K562 (cell line): ENCODE measurements around the gene CCDC85C. TPM values are rescaled to one million over a fixed set of nuclear protein-coding genes. Genes with fewer than 3 reads are reported as not detected.

ENCODE experiments used
- ATAC-seq: fragments of 200-7000 bp; cut with Tn5 transposase; 3 replicates; pipeline ENCODE4 v1.9.1; 2020; ENCODE audit warnings: moderate library complexity
- BruUV-seq: library from RNA; stranded (reverse); fragments of 400-500 nt; replicated peaks from 2 replicates; lab custom pipeline; 2021; lab: Mats Ljungman, UMichigan
- CTCF ChIA-PET: fragments of 300-600 bp; formaldehyde crosslinking; extraction: SDS; loops from one replicate; lab custom pipeline; 2021; ENCODE audit warnings: low intra/inter-chr PET ratio; lab: Yijun Ruan, JAX
- POLR2A ChIA-PET: fragments of 300-600, 350-650 bp; sonication (Branson Sonifier 250); formaldehyde crosslinking; extraction: SDS; loops from one replicate; lab custom pipeline; 2021; ENCODE audit warnings: antibody characterized with exemption, inconsistent platforms; lab: Yijun Ruan, JAX
- DNase-seq, 4 experiments: peaks; one replicate each; pipeline versions ENCODE4 v3.0.0 to v3.0.0-alpha.2; 2011 to 2018; ENCODE audit warnings: low spot score in 3 of 4, mixed read lengths in 3 of 4; ENCODE audit errors: extremely low read depth in 1 of 4
- FAIRE-seq: peaks from 2 replicates; lab custom pipeline; 2011; peaks lifted over from hg19 to GRCh38; lab: Jason Lieb, UNC
- H2AFZ ChIP-seq: 2 replicates; pipeline ENCODE4 v1.6.0; 2011; ENCODE audit warnings: low read depth, low read length, control low read depth, inconsistent platforms
- H3K27ac ChIP-seq: fragments of 200-600 bp; 3 replicates; pipeline ENCODE4 v1.8.0; 2011; ENCODE audit warnings: low read depth, mild to moderate bottlenecking, control low read depth, inconsistent platforms, low read length, moderate library complexity, mixed read lengths; ENCODE audit errors: extremely low read depth
- H3K27me3 ChIP-seq, 2 experiments: fragments of 300-600 bp in 1 of 2; 2 replicates in 1 of 2; 3 replicates in 1 of 2; pipeline versions ENCODE4 v1.6.0 to v1.8.0; 2011; ENCODE audit warnings: inconsistent platforms in 2 of 2, low read length in 2 of 2, mild to moderate bottlenecking in 1 of 2, mixed read lengths in 1 of 2, moderate library complexity in 1 of 2; ENCODE audit not compliant: control insufficient read depth in 2 of 2, insufficient read depth in 2 of 2
- H3K36me3 ChIP-seq: fragments of 300-600 bp; 3 replicates; pipeline ENCODE4 v1.8.0; 2011; ENCODE audit warnings: mild to moderate bottlenecking, low read length, inconsistent platforms; ENCODE audit not compliant: control insufficient read depth, insufficient read depth
- H3K4me1 ChIP-seq, 2 experiments: fragments of 200-600 bp in 1 of 2; replicated peaks in 1 of 2; 2 replicates in 1 of 2; 3 replicates in 1 of 2; pipeline versions ENCODE4 v1.5.1 to v1.8.0; 2011; ENCODE audit warnings: inconsistent platforms in 2 of 2, low read length in 2 of 2, mild to moderate bottlenecking in 1 of 2, mixed read lengths in 1 of 2, moderate library complexity in 1 of 2; ENCODE audit not compliant: control insufficient read depth in 2 of 2, insufficient read depth in 2 of 2
- H3K4me2 ChIP-seq: 2 replicates; pipeline ENCODE4 v1.6.1; 2011; ENCODE audit warnings: low read length, control low read depth, inconsistent platforms, mixed read lengths; ENCODE audit not compliant: insufficient read depth
- H3K4me3 ChIP-seq: fragments of 200-600 bp; sonication (generic), shearing (Covaris generic); 2 replicates; pipeline ENCODE4 v1.5.1; 2016; ENCODE audit warnings: control low read depth, inconsistent platforms
- H3K79me2 ChIP-seq: fragments of 200-600 bp; 3 replicates; pipeline ENCODE4 v1.8.0; 2011; ENCODE audit warnings: low read length, inconsistent platforms; ENCODE audit not compliant: control insufficient read depth, insufficient read depth
- H3K9ac ChIP-seq, 2 experiments: 2 replicates each; pipeline versions ENCODE4 v1.6.0 to v1.6.1; 2011; ENCODE audit warnings: low read depth in 2 of 2, low read length in 2 of 2, control low read depth in 1 of 2, inconsistent platforms in 1 of 2, mild to moderate bottlenecking in 1 of 2, mixed read lengths in 1 of 2; ENCODE audit not compliant: insufficient read depth in 1 of 2
- H3K9me1 ChIP-seq: one replicate; pipeline ENCODE4 v1.6.0; 2011; ENCODE audit warnings: inconsistent platforms, mild to moderate bottlenecking, low read length, moderate library complexity; ENCODE audit not compliant: control insufficient read depth, insufficient read depth
- H3K9me3 ChIP-seq: replicated peaks from 2 replicates; pipeline ENCODE4 v1.5.1; 2011; ENCODE audit warnings: low read depth, low read length, inconsistent platforms; ENCODE audit not compliant: control insufficient read depth, insufficient read depth
- H4K20me1 ChIP-seq: replicated peaks from 2 replicates; pipeline ENCODE4 v1.6.1; 2011; ENCODE audit warnings: low read length, inconsistent platforms, mixed read lengths; ENCODE audit not compliant: control insufficient read depth, insufficient read depth
- ETS1 ChIP-seq: conservative IDR thresholded peaks from 2 replicates; pipeline ENCODE4 v1.6.1; 2011; ENCODE audit warnings: low read depth, mild to moderate bottlenecking, low read length; ENCODE audit not compliant: control insufficient read depth
- POLR2H ChIP-seq: IDR thresholded peaks from 2 replicates; pipeline ENCODE4 v1.6.1; 2016; ENCODE audit warnings: missing genetic modification characterization, low read depth, mild to moderate bottlenecking, control low read depth, missing compliant biosample characterization, moderate library complexity
- TFE3 ChIP-seq: fragments of 450-650 bp; formaldehyde crosslinking; IDR thresholded peaks from 2 replicates; pipeline ENCODE4 v1.4.0; 2020; ENCODE audit warnings: mild to moderate bottlenecking, mixed read lengths
- YBX1 ChIP-seq: fragments of 450-650 bp; IDR thresholded peaks from 2 replicates; pipeline ENCODE4 v1.7.1; 2016; ENCODE audit warnings: mild to moderate bottlenecking
- WGBS: fragments of 100-300 bp; shearing (Covaris generic); methylation state at CpG from one replicate; pipeline ENCODE4 v1.1.6; 2016; ENCODE audit warnings: low coverage, mixed read lengths; ENCODE audit not compliant: insufficient coverage; ENCODE audit errors: missing lambda C conversion rate; 5-methylcytosine and 5-hydroxymethylcytosine counted together
- in situ Hi-C: fragments of 300-500 bp; cut with MboI; formaldehyde crosslinking; loops from 4 replicates; pipeline ENCODE4 v1.15.0; 2018; ENCODE audit warnings: inconsistent platforms, mixed read lengths
- intact Hi-C: fragments of 100-400 bp; cut with micrococcal nuclease; formaldehyde crosslinking; loops from 2 replicates; pipeline ENCODE4 v1.14.2; 2022
- polyA plus RNA-seq, 8 experiments: library from polyadenylated mRNA; depleted of rRNA in 4 of 8; stranded (reverse) in 5 of 8; unstranded in 3 of 8; fragments of >200 nt; fragmentation: Nextera tagmentation in 2 of 8; fragmentation: Illumina TruSeq in 1 of 8; extraction: Ambion mirVana in 2 of 8; extraction: Trizol in 1 of 8; gene quantifications; 2 replicates each; pipeline versions ENCODE4 v1.2.1 to v1.2.3, GENCODE V29; 2011 to 2014; ENCODE audit warnings: inconsistent platforms in 1 of 8, missing spikeins in 1 of 8
- total RNA-seq, 7 experiments: library from RNA; depleted of rRNA in 6 of 7; stranded (reverse); fragments of >200 nt in 6 of 7; fragmentation: Illumina TruSeq in 2 of 7; extraction: Trizol in 2 of 7; gene quantifications; 2 replicates each; pipeline versions ENCODE4 v1.2.1 to v1.2.3, GENCODE V29; 2011 to 2021; ENCODE audit warnings: low replicate concordance in 1 of 7

Gene CCDC85C
- total and polyA plus RNA-seq, 9 of the 15 experiments (the other 6 are each of a cell fraction or from before 2014, with no cell fraction given), result 0.18 to 22.0 (median 6.3) TPM

- in situ Hi-C loops (no loop called here), intact Hi-C loops (no loop called here)
- Histone ChIP-seq H3K9ac (no peak overlapping the region), H3K4me1 (peaks cover 0 to 6% of the 10 kb centered on the region in 2 experiments; a peak in 2 of 5 replicates), H3K36me3 (peaks cover 65% of the 10 kb centered on the region), H3K9me1 (no peaks in the 10 kb centered on the region), H3K9me3 (no peaks in the 10 kb centered on the region), H3K4me3 (no peak overlapping the region), H3K79me2 (no peaks in the 10 kb centered on the region), H4K20me1 (0 out of 2 replicates have a peak, but pooled peaks cover 7% of the 10 kb centered on the region)
- CTCF ChIA-PET, result no interaction called here
- FAIRE-seq, result no peak
- no peak for ATAC-seq
- TF ChIP-seq TFE3 (CRISPR knock-in tag) (no peak), YBX1 (no peak), ETS1 (no peak), POLR2H (no peak)
- TF ChIP-seq, all 486 proteins: peak for 0
- POLR2A ChIA-PET, result interaction anchor here (0.5 kb wide), 1 partner anchor 1259 kb away, joined by 3 read pairs; no protein-coding TSS in a partner anchor
- Histone ChIP-seq H3K4me2 (no peak overlapping the region), H3K27ac (no peak overlapping the region), H2AFZ (no peak overlapping the region), H3K27me3 (no peaks in the 10 kb centered on the region)
- 100% methylated on average over 1 of the region's 27 CpGs for WGBS
- no peak for DNase-seq
- no TSS peak for BruUV-seq
Observed at GRCh38 chr14:99509871-99510555, 94.0 kb downstream of the CCDC85C start.
